ENCODE measurements around the gene IGSF9. TPM values are rescaled to one million over a fixed set of nuclear protein-coding genes. Genes with fewer than 3 reads are reported as not detected.

Gene IGSF9
- total RNA-seq, 2 experiments from 2014 or later: not detected

- ChIA-PET CTCF (no interaction called here), POLR2A (interaction anchor here (1.2 kb wide), 1 partner anchor 14 kb away, joined by 3 read pairs; the partner anchor contains the start of gene TAGLN2)
- Histone ChIP-seq H3K4me3 (ENCODE audit: low read length) (no peak overlapping the region), H3K36me3 (ENCODE audit: insufficient read depth, low read length) (no peaks in the 10 kb centered on the region), H3K27ac (ENCODE audit: low read depth in 1 of 2, low read length in 2 of 2) (no peak overlapping the region), H3K27me3 (ENCODE audit: control insufficient read depth in 1 of 2, insufficient read depth in 2 of 2, low read length in 2 of 2) (peaks cover 9 to 18% of the 10 kb centered on the region in 2 experiments), H3K4me1 (ENCODE audit: insufficient read depth, low read length) (peaks cover 21% of the 10 kb centered on the region), H3K9me3 (ENCODE audit: control insufficient read depth in 1 of 2, insufficient read depth in 1 of 2, low read length in 2 of 2) (no peaks in the 10 kb centered on the region)
- H3K4me1 Mint-ChIP-seq (ENCODE audit: low read depth): peaks cover 7% of the 10 kb centered on the region
- TF ChIP-seq CTCF (IDR thresholded peaks at IDR 0.05): no peak
- no peak overlapping the region for H3K4me3 Mint-ChIP-seq
- DNase-seq (no peak), ATAC-seq (ENCODE audit: poor library complexity) (no peak)
- intact Hi-C loops (cut with DNase I, micrococcal nuclease): loop anchor here in 1 of 2 experiments (5.0 to 10.0 kb wide), 4 partner anchors 85 to 1455 kb away; partner anchors contain the start of gene KCNJ9
- H3K36me3 Mint-ChIP-seq (ENCODE audit: low read depth): no peaks in the 10 kb centered on the region
- no peak overlapping the region for H3K27ac Mint-ChIP-seq
- peaks cover 38% of the 10 kb centered on the region for H3K27me3 Mint-ChIP-seq
- H3K9me3 Mint-ChIP-seq: no peaks in the 10 kb centered on the region
Observed at GRCh38 chr1:159939678-159940002, 5.8 kb downstream of the IGSF9 start.

- H3K4me3 Mint-ChIP-seq: no peak overlapping the region
- H3K27me3 ChIP-seq (ENCODE audit: control insufficient read depth in 1 of 2, insufficient read depth in 2 of 2, low read length in 2 of 2): peaks cover 4 to 12% of the 10 kb centered on the region in 2 experiments
- POLR2A ChIA-PET: interaction anchor here (1.2 kb wide), 1 partner anchor 14 kb away, joined by 3 read pairs; the partner anchor contains the start of gene TAGLN2
- H3K27me3 Mint-ChIP-seq: peaks cover 36% of the 10 kb centered on the region
- H3K4me1 ChIP-seq (ENCODE audit: insufficient read depth, low read length): peaks cover 21% of the 10 kb centered on the region
- no peak for DNase-seq
- no peaks in the 10 kb centered on the region for H3K36me3 Mint-ChIP-seq (ENCODE audit: low read depth)
- H3K36me3 ChIP-seq (ENCODE audit: insufficient read depth, low read length): no peaks in the 10 kb centered on the region
- no peak overlapping the region for H3K27ac ChIP-seq (ENCODE audit: low read depth in 1 of 2, low read length in 2 of 2)
- no peaks in the 10 kb centered on the region for H3K9me3 ChIP-seq (ENCODE audit: control insufficient read depth in 1 of 2, insufficient read depth in 1 of 2, low read length in 2 of 2)
- no peaks in the 10 kb centered on the region for H3K9me3 Mint-ChIP-seq
- intact Hi-C loops (cut with DNase I, micrococcal nuclease): loop anchor here in 1 of 2 experiments (5.0 to 10.0 kb wide), 4 partner anchors 84 to 1456 kb away; partner anchors contain the start of gene KCNJ9
- peaks cover 6% of the 10 kb centered on the region for H3K4me1 Mint-ChIP-seq (ENCODE audit: low read depth)
- H3K4me3 ChIP-seq (ENCODE audit: low read length): no peak overlapping the region
- TF ChIP-seq CTCF (IDR thresholded peaks at IDR 0.05): no peak
- H3K27ac Mint-ChIP-seq: no peak overlapping the region
- CTCF ChIA-PET: no interaction called here
- no peak for ATAC-seq (ENCODE audit: poor library complexity)
Observed at GRCh38 chr1:159938905-159939677, 6.3 kb downstream of the IGSF9 start.

GRCh38 chr1:159938211-159938852 is 7.1 kb downstream of the IGSF9 start:
- intact Hi-C loops (cut with DNase I, micrococcal nuclease): loop anchor here in 1 of 2 experiments (5.0 to 10.0 kb wide), 4 partner anchors 84 to 1456 kb away; partner anchors contain the start of gene KCNJ9

More at GRCh38 chr1:159938211-159938852, 7.1 kb downstream of the IGSF9 start:
- Histone ChIP-seq H3K27ac (ENCODE audit: low read depth in 1 of 2, low read length in 2 of 2) (no peak overlapping the region), H3K4me3 (ENCODE audit: low read length) (no peak overlapping the region), H3K9me3 (ENCODE audit: control insufficient read depth in 1 of 2, insufficient read depth in 1 of 2, low read length in 2 of 2) (no peaks in the 10 kb centered on the region), H3K4me1 (ENCODE audit: insufficient read depth, low read length) (peaks cover 21% of the 10 kb centered on the region), H3K36me3 (ENCODE audit: insufficient read depth, low read length) (no peaks in the 10 kb centered on the region), H3K27me3 (ENCODE audit: control insufficient read depth in 1 of 2, insufficient read depth in 2 of 2, low read length in 2 of 2) (peaks cover 0 to 5% of the 10 kb centered on the region in 2 experiments)
- peaks cover 6% of the 10 kb centered on the region for H3K4me1 Mint-ChIP-seq (ENCODE audit: low read depth)
- ChIA-PET CTCF (no interaction called here), POLR2A (no interaction called here)
- H3K36me3 Mint-ChIP-seq (ENCODE audit: low read depth): no peaks in the 10 kb centered on the region
- no peak for TF ChIP-seq CTCF (IDR thresholded peaks at IDR 0.05)
- H3K27ac Mint-ChIP-seq: no peak overlapping the region
- H3K4me3 Mint-ChIP-seq: no peak overlapping the region
- DNase-seq (no peak), ATAC-seq (ENCODE audit: poor library complexity) (no peak)
- H3K9me3 Mint-ChIP-seq: no peaks in the 10 kb centered on the region
- H3K27me3 Mint-ChIP-seq: peaks cover 28% of the 10 kb centered on the region
